Stimulated activated CD4-positive, alpha-beta T cell treated with anti-CD3 and anti-CD28 coated beads, Interleukin-4, amount 100 ng/mL, for 24 hours (primary cell): ENCODE results near the gene ZFHX3.

Experiments
- DNase-seq: peaks from one replicate; pipeline ENCODE4 v3.0.0-alpha.2; 2020

The ZFHX3 gene

GRCh38 chr16:72894293-72895151 is 153.4 kb downstream of the ZFHX3 start:
- no peak for DNase-seq

GRCh38 chr16:72891291-72892227 is 156.4 kb downstream of the ZFHX3 start:
- DNase-seq, result no peak

GRCh38 chr16:72890587-72890986 is 157.3 kb downstream of the ZFHX3 start:
- no peak for DNase-seq

DNA sequence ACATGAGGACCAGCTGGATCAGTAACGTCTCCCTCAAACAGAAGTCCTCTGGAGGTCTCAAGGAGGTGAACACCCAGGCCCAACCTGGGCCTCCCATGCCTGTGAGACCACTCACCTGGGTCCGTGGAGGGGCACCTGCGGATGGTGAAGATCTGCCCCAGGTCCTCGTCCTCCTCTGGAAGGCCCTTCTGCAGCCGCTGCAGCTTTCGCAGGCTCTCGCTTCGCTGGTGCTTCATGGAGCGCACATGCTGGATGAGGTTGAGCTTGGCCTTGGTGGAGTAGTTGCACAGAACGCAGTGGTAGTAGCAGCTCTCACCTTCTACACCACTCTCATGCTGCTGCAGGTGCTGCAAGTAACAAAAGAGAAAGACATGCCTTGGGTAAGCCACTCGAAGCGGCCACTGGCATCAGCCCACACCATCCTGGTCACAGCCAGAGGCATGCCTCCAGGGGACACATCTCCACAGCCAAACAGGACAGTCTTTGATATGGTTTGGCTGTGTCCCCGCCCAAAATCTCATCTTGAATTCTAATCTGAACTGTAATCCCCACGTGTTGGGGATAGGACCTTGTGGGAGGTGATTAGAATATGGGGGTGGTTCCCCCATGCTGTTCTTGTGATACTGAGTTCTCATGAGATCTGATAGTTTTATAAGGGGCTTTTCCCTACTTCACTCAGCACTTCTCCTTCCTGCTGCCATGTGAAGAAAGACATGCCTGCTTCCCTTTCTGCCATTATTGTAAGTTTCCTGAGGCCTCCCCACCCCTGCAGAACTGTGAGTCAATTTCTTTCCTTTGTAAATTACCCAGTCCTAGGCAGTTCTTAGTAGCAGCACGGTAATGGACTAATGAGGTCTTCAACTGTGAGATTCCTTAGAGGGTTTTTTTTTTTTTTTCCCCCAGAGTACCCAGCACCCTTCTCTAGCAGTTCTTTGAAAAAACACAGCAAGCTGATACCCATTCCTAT is 158.0 kb downstream of the ZFHX3 start:
- DNase-seq, result no peak

DNA sequence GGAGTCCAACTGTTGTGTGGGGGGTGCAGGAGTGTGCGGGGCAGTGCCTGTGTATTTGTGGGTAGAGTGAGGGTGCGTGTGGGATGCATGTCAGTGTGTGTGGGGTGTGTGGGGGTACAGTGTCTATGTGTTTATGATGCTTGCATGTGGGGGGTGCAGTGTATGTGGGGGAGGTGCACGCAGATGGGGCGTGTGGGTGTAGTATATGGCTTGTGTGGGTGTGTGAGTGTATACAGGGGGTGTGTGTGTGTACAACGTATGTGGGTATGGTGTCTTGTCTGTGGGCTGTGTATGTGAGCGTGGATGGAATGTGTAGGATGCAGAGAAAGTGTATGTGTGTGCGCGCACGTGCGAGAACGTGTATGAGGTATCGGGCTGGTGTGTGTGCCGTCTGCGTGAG is 160.4 kb downstream of the ZFHX3 start:
- DNase-seq, result no peak

DNA sequence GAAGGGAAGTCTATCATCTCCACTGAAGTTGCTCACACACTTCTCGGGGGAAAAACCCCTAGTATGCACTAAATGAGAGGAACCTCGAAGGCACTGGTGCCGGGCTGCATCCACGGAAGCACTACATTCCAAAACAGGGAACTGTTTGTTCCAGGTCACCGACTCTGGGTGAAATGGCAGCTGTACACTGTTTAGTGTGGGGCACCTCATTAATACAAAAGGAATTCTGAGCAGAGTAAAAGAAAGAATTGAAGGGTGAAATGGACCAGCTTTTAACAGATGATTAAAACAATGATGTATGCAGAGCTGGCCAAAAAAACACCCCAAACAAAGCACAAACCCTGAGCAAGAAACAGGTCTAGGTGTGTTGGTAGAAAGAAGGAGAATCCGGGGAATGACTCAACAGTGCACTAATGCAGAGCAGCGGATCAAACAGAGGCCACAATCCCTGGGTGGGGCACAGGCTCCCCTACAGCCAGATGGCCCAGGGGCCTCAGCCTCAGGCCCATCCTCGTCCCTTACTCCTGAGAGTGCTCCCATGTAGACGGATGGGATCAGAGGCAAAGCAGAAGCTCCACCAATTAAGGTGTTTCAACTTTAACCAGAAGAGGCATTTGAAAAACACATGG is 161.5 kb downstream of the ZFHX3 start:
- no peak for DNase-seq

- no peak for DNase-seq
Observed at GRCh38 chr16:72884573-72884972, 163.4 kb downstream of the ZFHX3 start.

DNA sequence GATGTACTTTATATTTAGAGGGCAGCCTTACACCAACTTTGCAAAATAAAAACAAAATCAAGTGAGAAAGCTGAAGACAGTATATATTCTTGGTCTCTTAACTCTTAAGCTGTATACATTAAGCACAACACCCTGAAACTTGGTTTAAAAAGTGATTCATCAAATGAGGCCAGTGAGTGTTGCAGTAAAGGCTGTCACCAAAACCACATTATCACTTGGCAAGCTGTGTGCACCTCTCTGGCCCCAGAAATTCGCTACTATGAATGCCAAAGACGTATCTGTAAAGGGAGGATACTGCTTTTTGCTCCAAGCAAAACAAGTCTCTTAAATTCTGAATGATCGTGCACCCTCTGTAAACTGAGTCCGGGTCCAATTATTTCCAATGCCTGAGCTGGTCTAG is 163.9 kb downstream of the ZFHX3 start:
- no peak for DNase-seq

GRCh38 chr16:72879846-72880245 is 168.1 kb downstream of the ZFHX3 start:
- DNase-seq, result no peak

- no peak for DNase-seq
Observed at GRCh38 chr16:72878301-72879269, 169.3 kb downstream of the ZFHX3 start.

- no peak for DNase-seq
Observed at GRCh38 chr16:72877374-72878028, 170.4 kb downstream of the ZFHX3 start.

GRCh38 chr16:72876981-72877373 is 171.0 kb downstream of the ZFHX3 start:
- no peak for DNase-seq

DNA sequence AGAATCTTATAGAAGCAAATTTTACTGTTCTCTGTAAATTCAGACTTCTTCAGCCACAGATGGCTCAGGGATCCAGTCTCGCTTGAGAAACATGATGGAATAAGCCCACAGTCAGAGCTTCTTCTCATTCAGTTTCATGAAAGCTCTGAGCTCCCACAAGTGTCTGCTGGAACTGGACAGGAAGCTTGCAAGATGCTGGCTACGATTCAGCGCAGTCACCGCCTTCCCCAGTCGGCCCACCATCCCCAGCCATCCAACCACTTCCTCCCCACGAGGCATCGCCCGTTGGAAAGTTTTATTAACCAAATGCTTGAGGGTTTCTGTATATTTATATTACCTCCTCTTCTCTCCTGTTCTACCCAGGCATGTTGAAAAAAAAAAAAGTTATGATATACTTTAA is 171.7 kb downstream of the ZFHX3 start:
- DNase-seq, result no peak

- no peak for DNase-seq
Observed at GRCh38 chr16:72875291-72876031, 172.5 kb downstream of the ZFHX3 start.

DNA sequence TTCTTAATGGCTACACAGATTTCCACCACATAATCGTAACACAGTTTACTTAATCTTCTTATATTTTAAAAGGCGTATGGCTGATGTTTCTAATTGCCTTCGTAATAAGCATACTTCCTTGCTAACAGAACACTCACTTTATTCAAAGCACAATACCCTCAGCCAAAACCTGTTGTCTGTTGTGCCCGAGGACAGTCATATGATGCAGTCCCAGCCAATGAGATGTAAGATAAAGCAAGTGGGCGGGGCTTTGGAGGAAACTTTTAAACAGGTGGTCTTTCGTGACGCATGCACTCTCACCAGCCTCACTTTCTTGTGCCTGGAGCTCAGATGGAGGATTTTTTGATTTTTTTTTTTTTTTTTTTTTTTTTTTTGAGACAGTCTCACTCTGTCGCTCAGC is 174.1 kb downstream of the ZFHX3 start:
- DNase-seq, result no peak

DNA sequence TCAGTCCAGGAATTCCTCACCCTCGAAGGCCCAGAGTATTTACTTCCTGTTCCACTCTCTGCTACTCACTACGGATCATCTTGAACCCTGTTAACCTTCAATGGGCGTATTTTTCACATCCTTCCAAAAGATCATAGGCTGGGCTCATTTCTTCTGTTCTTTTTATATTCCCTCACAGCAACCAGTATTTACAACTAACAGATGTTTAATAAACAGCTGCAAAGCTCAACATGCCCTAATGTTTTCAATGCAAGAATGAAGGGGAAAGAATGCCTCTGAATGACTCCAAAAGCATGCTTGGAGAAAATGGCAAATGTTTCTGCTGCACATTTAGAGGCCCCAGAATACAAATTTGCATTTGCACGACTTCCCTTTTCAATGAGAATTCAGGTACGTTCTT is 174.9 kb downstream of the ZFHX3 start:
- DNase-seq, result no peak

- DNase-seq, result no peak
Observed at GRCh38 chr16:72865835-72866234, 182.1 kb downstream of the ZFHX3 start.

DNA sequence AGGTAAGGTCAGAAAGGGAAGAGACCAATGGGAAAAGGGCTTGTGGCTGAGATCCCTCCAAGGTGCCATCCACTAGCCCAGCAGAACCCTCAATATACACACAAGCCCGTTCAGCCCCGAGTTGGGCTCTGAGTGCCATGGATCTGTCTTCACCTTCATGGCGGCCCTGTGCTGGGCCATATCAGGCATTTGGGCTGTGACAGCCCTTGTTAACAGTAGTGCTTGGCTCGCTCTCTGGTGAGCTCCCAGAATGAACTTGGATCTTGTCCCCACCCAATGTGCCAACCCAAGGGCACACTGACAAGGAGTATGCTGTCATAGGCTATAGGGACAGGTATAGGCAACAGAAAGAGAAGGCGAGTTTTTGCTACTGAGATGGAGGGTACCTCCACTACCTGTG is 182.7 kb downstream of the ZFHX3 start:
- no peak for DNase-seq

- DNase-seq, result no peak
Observed at GRCh38 chr16:72864130-72864833, 183.6 kb downstream of the ZFHX3 start.
